ENCODE data around the gene SPINT3. TPM values are rescaled to one million over a fixed set of nuclear protein-coding genes. Genes with fewer than 3 reads are reported as not detected.
A peak's percentile ranks its signal among the peaks of the same experiment; 100 is the strongest.

The SPINT3 gene
- total RNA-seq, 1 donor from 2014 or later, result not detected

- DNase-seq (ENCODE audit: low read depth), result no peak
- no peak for TF ChIP-seq CTCF (IDR thresholded peaks at IDR 0.05; ENCODE audit: insufficient read depth, low read length, severe bottlenecking)
- Histone ChIP-seq H3K27me3 (ENCODE audit: control insufficient read depth, insufficient read depth, low read length) (peaks cover 6% of the 10 kb centered on the region), H3K36me3 (ENCODE audit: control insufficient read depth, insufficient read depth, low read length) (no peaks in the 10 kb centered on the region), H3K4me3 (ENCODE audit: low read depth, low read length) (no peak overlapping the region)
- no peak for FAIRE-seq
Measured at GRCh38 chr20:45548410-45548809, 33.0 kb upstream of the SPINT3 start.

- H3K27me3 ChIP-seq (ENCODE audit: control insufficient read depth, insufficient read depth, low read length), result peaks cover 6% of the 10 kb centered on the region
- H3K36me3 ChIP-seq (ENCODE audit: control insufficient read depth, insufficient read depth, low read length), result no peaks in the 10 kb centered on the region
- H3K4me3 ChIP-seq (ENCODE audit: low read depth, low read length), result no peak within 1 kb of the TSS
- DNase-seq (ENCODE audit: low read depth) (no peak), FAIRE-seq (no peak)
- TF ChIP-seq CTCF (IDR thresholded peaks at IDR 0.05; ENCODE audit: insufficient read depth, low read length, severe bottlenecking), result no peak
Measured at GRCh38 chr20:45547206-45547770, 31.9 kb upstream of the SPINT3 start, which contains the start of gene EPPIN. Gene EPPIN (minus strand): TSS chr20:45547401. CDS start chr20:45547357, 44 bp downstream.

GRCh38 chr20:45545754-45546453 lies 30.5 kb upstream of the SPINT3 start:
- H3K27me3 ChIP-seq (ENCODE audit: control insufficient read depth, insufficient read depth, low read length), result peaks cover 6% of the 10 kb centered on the region
- TF ChIP-seq CTCF (IDR thresholded peaks at IDR 0.05; ENCODE audit: insufficient read depth, low read length, severe bottlenecking), result peak; percentile 36
- peak; percentile 42 for DNase-seq (ENCODE audit: low read depth)
- H3K36me3 ChIP-seq (ENCODE audit: control insufficient read depth, insufficient read depth, low read length), result no peaks in the 10 kb centered on the region
- no peak overlapping the region for H3K4me3 ChIP-seq (ENCODE audit: low read depth, low read length)
- no peak for FAIRE-seq

GRCh38 chr20:45545351-45545750 lies 29.9 kb upstream of the SPINT3 start:
- no peaks in the 10 kb centered on the region for H3K36me3 ChIP-seq (ENCODE audit: control insufficient read depth, insufficient read depth, low read length)
- H3K27me3 ChIP-seq (ENCODE audit: control insufficient read depth, insufficient read depth, low read length), result peaks cover 6% of the 10 kb centered on the region
- DNase-seq (ENCODE audit: low read depth) (no peak), FAIRE-seq (peak; percentile 43)
- no peak for TF ChIP-seq CTCF (IDR thresholded peaks at IDR 0.05; ENCODE audit: insufficient read depth, low read length, severe bottlenecking)
- no peak overlapping the region for H3K4me3 ChIP-seq (ENCODE audit: low read depth, low read length)

- Histone ChIP-seq H3K27me3 (ENCODE audit: control insufficient read depth, insufficient read depth, low read length) (peaks cover 13% of the 10 kb centered on the region), H3K4me3 (ENCODE audit: low read depth, low read length) (no peak within 1 kb of the TSS), H3K36me3 (ENCODE audit: control insufficient read depth, insufficient read depth, low read length) (no peaks in the 10 kb centered on the region)
- DNase-seq (ENCODE audit: low read depth), result no peak
- TF ChIP-seq CTCF (IDR thresholded peaks at IDR 0.05; ENCODE audit: insufficient read depth, low read length, severe bottlenecking), result no peak
- no peak for FAIRE-seq
Measured at GRCh38 chr20:45539382-45539781, 24.0 kb upstream of the SPINT3 start, which contains the start of gene WFDC6. Gene WFDC6 (minus strand): TSS chr20:45539482. CDS start chr20:45539407, 75 bp downstream.
